Esophagus (tissue), 2 donors: ENCODE data around the gene LTB4R. TPM values are rescaled to one million over a fixed set of nuclear protein-coding genes. Genes with fewer than 3 reads are reported as not detected.
A peak's percentile ranks its signal among the peaks of the same experiment; 100 is the strongest.

Experiments
- H3K27ac ChIP-seq, 2 donors: one replicate each; pipeline ENCODE4 v1.5.1; 2013; ENCODE audit warnings: low read depth in 2 of 2, mild to moderate bottlenecking in 2 of 2, inconsistent platforms in 1 of 2, low read length in 1 of 2, moderate library complexity in 1 of 2
- H3K27me3 ChIP-seq, 2 donors: one replicate each; pipeline ENCODE4 v1.6.1; 2013; ENCODE audit warnings: low read length in 2 of 2, control low read depth in 1 of 2, mild to moderate bottlenecking in 1 of 2; ENCODE audit not compliant: insufficient read depth in 2 of 2, control insufficient read depth in 1 of 2
- H3K36me3 ChIP-seq, 2 donors: one replicate each; pipeline ENCODE4 v1.6.1; 2013; ENCODE audit warnings: low read length in 1 of 2; ENCODE audit not compliant: control insufficient read depth in 2 of 2, insufficient read depth in 2 of 2
- H3K4me1 ChIP-seq, 2 donors: one replicate each; pipeline ENCODE4 v1.6.1; 2013; ENCODE audit warnings: low read length in 1 of 2; ENCODE audit not compliant: control insufficient read depth in 2 of 2, insufficient read depth in 2 of 2
- H3K4me3 ChIP-seq, 2 donors: one replicate each; pipeline ENCODE4 v1.5.1; 2013; ENCODE audit warnings: low read length in 2 of 2, mild to moderate bottlenecking in 2 of 2, low read depth in 1 of 2, moderate library complexity in 1 of 2
- H3K9me3 ChIP-seq, 2 donors: one replicate each; pipeline ENCODE4 v1.6.1; 2013; ENCODE audit warnings: mild to moderate bottlenecking in 2 of 2, low read depth in 1 of 2, low read length in 1 of 2, moderate library complexity in 1 of 2; ENCODE audit not compliant: control insufficient read depth in 2 of 2, insufficient read depth in 1 of 2
- WGBS, 2 donors: extraction: QIAGEN DNeasy Blood & Tissue Kit; methylation state at CpG; one replicate each; pipeline ENCODE4 v1.1.7; 2013; 5-methylcytosine and 5-hydroxymethylcytosine counted together
- polyA plus RNA-seq, 2 donors: library from polyadenylated mRNA; stranded (reverse); fragments of 200-250 nt; gene quantifications; one replicate each; pipeline ENCODE4 v1.2.3, GENCODE V29; 2013
- donor health status: healthy with polysubstance abuse.
- donor health status: Bipolar disorder and iron deficiency.

LTB4R gene
- polyA plus RNA-seq, 2 donors: 63.3 to 73.6 TPM

GRCh38 chr14:24316597-24316950 lies 5.3 kb downstream of the LTB4R start:
- Histone ChIP-seq H3K27ac (peak overlapping the region; percentile 46 to 93), H3K9me3 (no peaks in the 10 kb centered on the region), H3K4me3 (no peak overlapping the region), H3K36me3 (no peaks in the 10 kb centered on the region), H3K27me3 (no peaks in the 10 kb centered on the region), H3K4me1 (peaks cover 11 to 34% of the 10 kb centered on the region in 2 donors)
- 42 to 57% methylated on average over 18 of the region's 18 CpGs for WGBS, 2 donors

DNA sequence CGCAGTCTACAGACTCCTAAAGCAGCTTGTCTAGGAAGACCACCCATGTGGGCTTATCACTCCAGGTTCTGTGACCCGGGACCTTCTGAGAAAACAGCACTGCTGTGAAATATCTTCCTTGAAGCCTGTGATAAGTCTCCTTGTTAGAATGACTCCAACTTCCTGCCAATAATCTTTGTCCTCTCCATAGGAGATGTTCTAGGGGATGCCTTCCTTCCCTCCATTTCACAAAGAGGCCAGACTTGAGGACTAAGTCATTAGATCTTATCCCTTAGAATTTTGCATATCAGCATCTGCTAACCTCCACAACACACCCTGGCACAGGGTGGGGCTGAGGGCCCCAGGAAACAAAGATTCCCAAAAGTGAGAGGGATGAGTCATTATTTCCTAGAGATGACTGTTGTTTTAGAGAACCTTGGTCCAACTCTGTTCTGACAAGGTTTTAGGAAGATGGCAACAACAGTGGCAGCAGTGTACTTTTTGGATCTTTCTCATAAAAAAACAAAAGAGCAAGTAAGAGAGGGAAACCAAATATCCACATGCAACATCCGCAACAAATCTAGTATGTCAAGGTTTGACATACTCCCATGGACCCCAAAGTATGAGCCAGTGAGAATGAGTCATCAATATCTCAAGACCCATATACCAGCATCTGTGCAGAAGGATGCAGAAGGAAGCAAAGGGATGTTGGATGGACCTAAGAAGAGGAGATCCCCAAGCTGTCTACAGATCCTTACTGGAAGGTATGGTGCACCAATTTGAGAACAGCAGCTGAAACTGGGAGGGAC lies 6.0 kb downstream of the LTB4R start:
- Histone ChIP-seq H3K4me1 (peaks cover 11 to 30% of the 10 kb centered on the region in 2 donors), H3K27me3 (no peaks in the 10 kb centered on the region), H3K27ac (peak overlapping the region in 1 of 2 donors; percentile 93)

DNA sequence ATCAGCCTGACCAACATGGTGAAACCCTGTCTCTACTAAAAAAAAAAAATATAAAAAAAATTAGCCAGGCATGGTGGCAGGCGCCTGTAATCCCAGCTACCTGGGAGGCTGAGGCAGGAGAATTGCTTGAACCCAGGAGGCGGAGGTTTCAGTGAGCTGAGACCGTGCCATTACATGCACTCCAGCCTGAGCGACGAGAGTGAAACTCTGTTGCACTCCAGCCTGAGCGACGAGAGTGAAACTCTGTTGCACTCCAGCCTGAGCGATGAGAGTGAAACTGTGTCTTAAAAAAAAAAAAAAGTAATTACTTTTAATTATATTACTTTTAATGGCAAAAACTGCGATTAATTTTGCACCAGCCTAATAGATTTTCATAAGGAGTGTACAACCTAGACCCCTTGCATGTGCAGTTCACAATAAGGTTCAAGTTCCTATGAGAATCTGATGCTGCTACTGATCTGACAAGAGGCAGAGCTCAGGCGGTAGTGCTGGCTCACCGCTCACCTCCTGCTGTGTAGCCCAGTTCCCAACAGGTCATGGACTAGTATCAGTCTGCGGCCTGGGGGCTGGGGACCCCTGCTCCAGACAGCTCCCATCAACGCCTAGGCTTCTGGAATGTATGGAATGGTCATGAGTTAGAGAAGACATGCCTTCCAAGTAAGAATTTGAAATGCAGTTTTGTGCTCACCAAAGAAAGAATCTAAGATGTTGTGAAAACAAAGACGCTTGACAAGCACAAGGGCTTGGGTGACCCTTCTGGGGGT lies 10.1 kb downstream of the LTB4R start:
- H3K4me3 ChIP-seq: no peak overlapping the region
- H3K4me1 ChIP-seq: peaks cover 4 to 9% of the 10 kb centered on the region in 2 donors
- H3K36me3 ChIP-seq: no peaks in the 10 kb centered on the region
- H3K9me3 ChIP-seq: no peaks in the 10 kb centered on the region
- 86 to 89% methylated on average over 14 of the region's 14 CpGs for WGBS, 2 donors
- no peak overlapping the region for H3K27ac ChIP-seq
- no peaks in the 10 kb centered on the region for H3K27me3 ChIP-seq

More for the DNA sequence above, 6.0 kb downstream of the LTB4R start:
- Histone ChIP-seq H3K4me3 (no peak overlapping the region), H3K9me3 (no peaks in the 10 kb centered on the region), H3K36me3 (no peaks in the 10 kb centered on the region)
- WGBS, 2 donors: 71 to 82% methylated on average over 3 of the region's 3 CpGs

DNA sequence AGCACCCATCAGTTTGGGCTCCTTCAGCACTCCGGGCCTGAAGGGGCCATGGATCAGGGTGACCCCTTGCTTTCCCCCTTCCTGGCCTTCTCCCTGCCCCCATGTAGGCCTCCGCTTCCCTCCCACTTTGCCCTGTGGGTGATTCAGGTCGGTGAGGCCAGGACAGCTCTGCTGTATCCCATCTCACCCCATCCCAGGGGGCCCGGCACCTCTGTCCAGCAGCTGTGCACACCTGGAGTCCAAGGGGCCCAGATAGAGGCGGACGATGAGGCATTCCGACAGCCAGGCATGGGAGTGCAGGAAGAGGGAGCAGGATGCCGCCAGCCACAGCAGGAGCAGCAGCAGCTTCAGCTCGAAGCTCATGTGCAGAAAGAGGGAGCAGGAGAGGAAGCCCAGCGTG lies 11.4 kb downstream of the LTB4R start:
- no peak overlapping the region for H3K27ac ChIP-seq
- H3K36me3 ChIP-seq: no peaks in the 10 kb centered on the region
- H3K4me1 ChIP-seq: peaks cover 0 to 4% of the 10 kb centered on the region in 2 donors
- 74 to 79% methylated on average over 10 of the region's 10 CpGs for WGBS, 2 donors
- H3K9me3 ChIP-seq: no peaks in the 10 kb centered on the region
- H3K27me3 ChIP-seq: no peaks in the 10 kb centered on the region
- H3K4me3 ChIP-seq: no peak overlapping the region

- Histone ChIP-seq H3K36me3 (no peaks in the 10 kb centered on the region), H3K9me3 (no peaks in the 10 kb centered on the region), H3K4me3 (no peak overlapping the region), H3K4me1 (peaks cover 0 to 4% of the 10 kb centered on the region in 2 donors), H3K27me3 (no peaks in the 10 kb centered on the region), H3K27ac (no peak overlapping the region)
- 54 to 66% methylated on average over 3 of the region's 3 CpGs for WGBS, 2 donors
Observed at GRCh38 chr14:24323341-24323740, 12.0 kb downstream of the LTB4R start.

DNA sequence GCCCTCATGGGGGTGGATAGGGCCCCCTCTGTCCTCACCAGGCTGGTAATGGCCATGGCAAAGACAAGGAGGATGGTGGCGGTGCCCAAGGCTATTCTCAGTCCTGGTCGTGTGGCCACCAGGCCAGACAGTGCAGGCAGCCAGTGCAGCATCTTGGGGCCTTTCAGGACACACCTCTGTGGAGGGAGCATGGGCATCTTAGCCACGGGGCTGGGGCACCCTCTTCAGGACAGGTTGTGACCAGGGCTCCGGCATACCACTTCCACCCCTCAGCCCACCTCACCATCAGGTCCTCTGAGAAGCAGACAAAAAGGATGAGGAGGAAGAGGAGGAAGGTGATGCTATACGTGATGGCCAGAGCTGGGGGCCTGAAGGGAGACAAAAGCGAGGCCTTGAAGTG lies 12.7 kb downstream of the LTB4R start:
- H3K9me3 ChIP-seq: no peaks in the 10 kb centered on the region
- no peaks in the 10 kb centered on the region for H3K36me3 ChIP-seq
- H3K4me3 ChIP-seq: no peak overlapping the region
- H3K4me1 ChIP-seq: peaks cover 0 to 4% of the 10 kb centered on the region in 2 donors
- H3K27ac ChIP-seq: no peak overlapping the region
- H3K27me3 ChIP-seq: no peaks in the 10 kb centered on the region
- WGBS, 2 donors: 74 to 81% methylated on average over 6 of the region's 6 CpGs

GRCh38 chr14:24325041-24325530 lies 13.8 kb downstream of the LTB4R start:
- H3K9me3 ChIP-seq: no peaks in the 10 kb centered on the region
- no peak overlapping the region for H3K4me3 ChIP-seq

DNA sequence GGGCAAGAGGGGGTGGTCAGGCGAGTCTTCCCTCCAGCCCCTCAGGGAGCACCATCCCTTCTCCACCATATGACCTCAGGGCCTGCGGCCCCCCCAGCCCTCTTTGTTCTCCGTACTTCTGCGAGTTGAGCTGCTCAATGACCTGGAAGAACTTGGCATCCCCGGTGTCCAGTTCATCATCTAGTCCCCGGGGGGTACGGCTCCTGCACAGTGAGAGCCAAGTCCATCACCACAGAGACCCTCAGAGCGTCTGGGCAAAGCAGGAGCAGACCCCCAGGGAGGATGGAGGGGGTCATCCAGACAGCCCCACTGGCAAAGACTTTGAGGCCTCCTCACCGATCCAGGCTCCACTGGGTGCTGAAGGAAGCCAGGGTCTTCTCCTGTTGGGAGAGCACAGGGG lies 14.7 kb downstream of the LTB4R start:
- Histone ChIP-seq H3K4me3 (no peak overlapping the region), H3K9me3 (no peaks in the 10 kb centered on the region), H3K4me1 (peaks cover 0 to 4% of the 10 kb centered on the region in 2 donors), H3K36me3 (no peaks in the 10 kb centered on the region), H3K27ac (no peak overlapping the region), H3K27me3 (no peaks in the 10 kb centered on the region)
- 80 to 85% methylated on average over 9 of the region's 9 CpGs for WGBS, 2 donors

More at GRCh38 chr14:24325041-24325530, 13.8 kb downstream of the LTB4R start:
- Histone ChIP-seq H3K27ac (no peak overlapping the region), H3K36me3 (no peaks in the 10 kb centered on the region), H3K27me3 (no peaks in the 10 kb centered on the region), H3K4me1 (peaks cover 0 to 4% of the 10 kb centered on the region in 2 donors)
- WGBS, 2 donors: 73 to 81% methylated on average over 5 of the region's 5 CpGs

GRCh38 chr14:24327303-24327702 lies 16.0 kb downstream of the LTB4R start:
- Histone ChIP-seq H3K27me3 (no peaks in the 10 kb centered on the region), H3K27ac (peak overlapping the region in 1 of 2 donors; percentile 7), H3K36me3 (no peaks in the 10 kb centered on the region), H3K4me3 (no peak overlapping the region), H3K9me3 (no peaks in the 10 kb centered on the region), H3K4me1 (peaks cover 0 to 9% of the 10 kb centered on the region in 2 donors)
- 84 to 87% methylated on average over 2 of the region's 2 CpGs for WGBS, 2 donors
